Stomach (tissue), 4 donors: Measurements from ENCODE around the gene APP.

Experiments used
- CTCF ChIP-seq, 7 experiments: fragments of 450-650 bp in 4 of 7; fragments of 200-600 bp in 3 of 7; sonication (generic) in 3 of 7; IDR thresholded peaks; one replicate each; pipeline ENCODE4 v1.5.1; 2016 to 2019; ENCODE audit warnings: antibody characterized with exemption in 7 of 7, control low read depth in 2 of 7, mild to moderate bottlenecking in 1 of 7
- EP300 ChIP-seq: sonication (generic); formaldehyde crosslinking; IDR thresholded peaks from one replicate; pipeline ENCODE4 v1.6.1; 2017; ENCODE audit warnings: antibody characterized with exemption
- POLR2A ChIP-seq, 4 donors: fragments of 450-650 bp; IDR thresholded peaks; one replicate each; pipeline ENCODE4 v1.6.1; 2016; ENCODE audit warnings: antibody characterized with exemption in 4 of 4, control low read depth in 2 of 4, mild to moderate bottlenecking in 1 of 4, moderate library complexity in 1 of 4
- POLR2AphosphoS5 ChIP-seq, 3 donors: sonication (generic); formaldehyde crosslinking; IDR thresholded peaks; one replicate each; pipeline ENCODE4 v1.6.1; 2016; ENCODE audit warnings: antibody characterized with exemption in 3 of 3

- TF ChIP-seq CTCF (IDR thresholded peaks at IDR 0.05), result no peak
- no peak for TF ChIP-seq POLR2A (IDR thresholded peaks at IDR 0.05)
- TF ChIP-seq POLR2AphosphoS5 (IDR thresholded peaks at IDR 0.05), result no peak
- TF ChIP-seq EP300, result no peak
Observed at GRCh38 chr21:26185021-26185420, 14.5 kb upstream of the APP start.
